ENCODE measurements around the gene GPR141.

GPR141 gene

GRCh38 chr7:37732888-37733287, 49.3 kb downstream of the GPR141 start:
- no peak for DNase-seq

DNA sequence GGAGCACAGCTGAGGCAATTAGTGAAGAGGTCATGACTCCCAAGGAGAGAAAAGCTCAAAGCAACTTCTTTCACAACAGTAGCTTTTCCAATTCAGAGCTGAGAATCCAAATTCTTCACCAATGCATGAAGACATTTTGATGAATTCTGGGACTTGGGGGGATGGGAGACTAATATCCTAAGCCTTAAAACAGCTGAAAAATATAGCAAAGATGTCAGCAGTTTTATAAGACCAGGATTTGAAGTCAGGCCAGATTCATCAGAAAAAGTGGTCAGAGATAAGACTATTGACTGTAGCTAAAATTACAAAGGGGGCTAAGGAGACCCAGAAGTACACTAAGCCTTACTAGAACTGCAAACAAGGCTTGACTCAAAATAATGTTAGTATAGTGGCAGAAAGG, 51.6 kb downstream of the GPR141 start:
- no peak for DNase-seq

DNA sequence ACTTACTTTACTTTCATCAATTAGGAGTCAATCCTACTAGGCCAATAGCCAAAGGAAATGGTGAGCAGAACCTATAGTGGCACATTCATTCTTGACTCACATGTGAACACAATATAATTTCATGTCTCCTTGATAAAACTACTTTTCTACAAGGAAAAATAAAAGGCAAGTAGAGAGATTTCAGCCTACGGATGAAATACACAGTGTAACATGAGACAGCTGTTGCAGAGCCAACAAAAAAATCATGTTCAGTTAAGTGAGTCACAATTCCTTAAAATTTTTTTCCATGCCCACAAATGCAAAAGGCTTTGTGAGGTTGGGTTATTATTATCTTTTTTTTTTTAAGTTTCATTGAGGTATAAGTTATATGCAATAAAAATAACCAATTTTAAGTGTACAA, 54.8 kb downstream of the GPR141 start:
- DNase-seq: no peak

- DNase-seq: no peak
Observed at GRCh38 chr7:37740398-37740797, 56.8 kb downstream of the GPR141 start.

DNA sequence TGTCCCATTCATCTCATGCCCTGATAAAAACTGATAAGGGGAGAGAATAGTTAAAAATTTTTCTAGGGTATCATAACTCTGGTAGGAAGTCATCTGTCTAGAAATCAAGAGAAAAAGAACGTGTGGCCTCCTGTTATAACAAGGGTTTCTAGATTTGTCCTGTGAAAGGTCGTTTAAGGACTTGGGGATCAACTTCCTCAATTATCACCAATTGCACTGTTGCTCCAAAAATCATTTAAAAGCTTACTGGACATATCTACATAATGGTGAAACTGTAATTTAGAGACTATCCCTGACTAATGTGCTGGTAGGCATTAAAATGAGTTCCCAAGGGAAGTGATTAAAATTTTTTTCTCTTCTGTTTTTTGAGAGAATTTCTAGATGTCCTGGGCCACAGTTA, 58.2 kb downstream of the GPR141 start:
- no peak for DNase-seq

GRCh38 chr7:37751096-37751495, 67.5 kb downstream of the GPR141 start:
- DNase-seq: no peak

DNA sequence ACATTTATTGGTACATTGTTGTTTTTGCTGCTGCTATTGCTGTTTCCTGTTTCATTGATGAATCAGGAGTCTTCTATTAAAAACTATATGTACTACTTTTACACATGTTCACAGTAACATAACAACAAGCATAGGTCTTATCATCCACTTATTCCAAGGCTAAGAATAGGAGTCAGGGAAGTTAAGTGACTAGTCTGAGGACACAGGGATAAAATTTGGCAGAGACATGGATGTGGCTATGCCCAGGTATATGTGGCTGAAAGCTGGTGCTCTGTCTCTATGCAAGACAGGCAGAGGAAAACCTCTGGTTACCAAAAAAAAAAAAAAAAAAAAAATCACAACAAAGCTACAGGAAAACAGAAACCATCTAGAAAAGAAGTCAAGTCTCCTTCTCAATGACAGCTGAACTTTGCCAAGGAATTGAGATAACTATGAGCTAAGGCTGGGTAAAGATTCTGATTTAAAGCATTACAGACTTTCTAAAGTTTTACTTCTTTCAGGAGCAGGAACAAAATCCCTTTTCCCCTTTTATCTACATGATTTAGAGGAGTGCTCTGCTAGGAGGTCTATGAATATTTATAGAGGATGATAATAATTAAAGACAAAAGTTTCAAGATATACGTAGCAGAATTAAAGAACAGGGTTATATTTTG, 70.0 kb downstream of the GPR141 start:
- no peak for DNase-seq

- DNase-seq: no peak
Observed at GRCh38 chr7:37756797-37757551, 73.4 kb downstream of the GPR141 start.

- DNase-seq: no peak
Observed at GRCh38 chr7:37757563-37757962, 74.0 kb downstream of the GPR141 start.

- DNase-seq: no peak
Observed at GRCh38 chr7:37758501-37759045, 75.0 kb downstream of the GPR141 start.

DNA sequence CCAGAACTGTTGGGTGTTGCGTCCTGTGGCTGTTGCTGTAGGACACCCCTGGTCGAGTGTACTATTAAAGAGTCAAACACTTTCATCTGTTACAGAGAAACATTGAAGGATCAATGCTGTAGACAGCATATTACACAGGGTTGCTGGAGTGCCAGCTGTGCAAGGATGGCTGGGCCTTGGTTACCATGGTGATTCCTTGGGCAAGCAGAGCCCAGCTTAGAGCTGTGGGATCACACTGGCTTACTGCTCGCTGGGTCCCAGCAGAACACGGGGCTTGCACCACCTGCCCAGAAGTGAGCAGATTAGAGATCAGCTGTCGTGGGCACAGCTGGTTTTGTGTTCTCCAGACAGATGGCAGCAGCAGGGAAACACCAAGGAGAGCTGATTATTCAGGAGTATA, 76.0 kb downstream of the GPR141 start:
- DNase-seq: no peak

DNA sequence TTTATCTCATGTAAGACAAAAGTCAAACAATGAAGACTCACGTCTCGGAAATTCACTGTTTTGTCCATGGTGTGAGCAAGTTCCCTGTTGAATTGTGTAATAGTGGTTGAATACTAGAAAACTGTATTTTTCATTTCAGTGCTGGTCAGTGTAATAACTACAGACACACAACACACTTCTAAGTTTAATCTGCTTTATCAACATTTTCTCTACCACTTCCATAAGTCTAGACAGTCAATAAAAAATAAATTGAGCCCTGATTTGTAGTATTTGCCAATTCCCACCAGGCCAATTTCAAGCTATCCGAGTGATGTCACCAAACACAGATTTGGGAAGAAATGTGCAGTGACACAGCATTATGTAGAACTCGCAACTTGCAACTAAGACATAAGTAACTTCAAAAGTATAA, 81.9 kb downstream of the GPR141 start:
- DNase-seq: no peak

DNA sequence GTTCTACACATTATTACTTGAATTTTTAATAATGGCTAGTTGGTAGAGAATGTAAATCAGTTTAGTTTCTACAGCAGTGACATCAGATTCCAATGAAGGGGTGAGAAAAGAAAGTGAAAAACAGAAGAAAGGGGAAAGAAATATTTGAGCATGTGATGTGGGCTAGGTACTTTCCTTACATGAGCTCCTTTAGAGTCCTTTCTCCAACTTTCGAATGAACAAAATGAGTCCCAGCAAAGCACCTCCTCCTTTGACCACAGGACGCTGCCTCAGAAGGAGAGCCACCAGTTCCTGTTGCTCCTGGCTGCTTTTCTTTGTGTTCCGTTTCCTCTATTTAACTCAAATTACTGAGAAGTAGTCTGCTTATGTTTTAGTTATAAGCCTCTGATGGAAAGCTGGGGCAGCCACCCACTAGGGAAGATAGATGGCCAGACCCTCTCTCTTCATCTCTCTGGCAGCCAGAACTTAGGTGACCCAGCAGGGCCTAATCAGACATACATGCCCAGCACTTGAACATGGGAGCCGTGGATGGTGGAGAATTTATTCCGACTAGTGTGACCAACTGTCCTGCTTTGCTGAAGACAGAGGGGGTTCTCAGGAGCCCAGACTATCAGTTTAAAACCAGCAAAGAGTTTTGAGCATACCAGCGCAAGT, 82.4 kb downstream of the GPR141 start:
- no peak for DNase-seq

DNA sequence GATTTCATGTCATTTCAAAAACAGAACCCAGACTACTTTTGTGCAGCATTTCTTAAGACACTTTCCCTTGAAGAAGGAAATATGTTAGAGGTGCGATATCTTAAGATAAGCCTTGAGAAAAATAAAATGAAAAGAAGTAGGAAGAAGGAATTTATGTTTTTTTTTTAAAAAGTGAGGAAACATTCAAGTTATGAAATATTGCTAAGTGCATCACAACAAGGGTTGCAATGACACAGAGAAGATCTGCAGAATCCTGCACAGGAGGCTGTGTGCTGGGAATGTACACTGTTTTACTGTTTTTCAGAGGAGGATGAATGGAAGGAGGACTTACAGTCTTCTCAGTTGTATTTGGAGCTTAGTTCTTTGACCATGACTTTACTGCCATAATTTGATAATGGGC, 85.0 kb downstream of the GPR141 start:
- DNase-seq: no peak

- DNase-seq: no peak
Observed at GRCh38 chr7:37769291-37769690, 85.7 kb downstream of the GPR141 start.

DNA sequence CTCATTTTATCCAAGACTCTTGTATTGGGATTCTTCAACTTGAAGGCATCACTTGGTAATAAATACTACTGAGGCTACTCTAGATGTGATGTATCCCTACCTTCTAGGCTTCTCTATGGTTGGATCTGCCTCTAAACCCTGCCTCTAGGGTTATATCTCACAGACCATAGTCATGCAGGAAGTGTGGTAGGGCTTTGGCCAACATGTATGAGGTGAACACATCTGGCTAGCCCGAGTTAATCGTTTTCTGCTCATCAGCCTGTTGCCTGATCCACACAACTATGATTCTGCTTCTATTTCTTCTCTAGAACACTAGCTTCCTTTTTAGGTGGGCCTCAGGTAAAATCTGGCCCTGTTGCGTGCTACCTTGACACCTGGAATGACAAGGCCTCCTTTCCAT, 86.2 kb downstream of the GPR141 start:
- DNase-seq: no peak

DNA sequence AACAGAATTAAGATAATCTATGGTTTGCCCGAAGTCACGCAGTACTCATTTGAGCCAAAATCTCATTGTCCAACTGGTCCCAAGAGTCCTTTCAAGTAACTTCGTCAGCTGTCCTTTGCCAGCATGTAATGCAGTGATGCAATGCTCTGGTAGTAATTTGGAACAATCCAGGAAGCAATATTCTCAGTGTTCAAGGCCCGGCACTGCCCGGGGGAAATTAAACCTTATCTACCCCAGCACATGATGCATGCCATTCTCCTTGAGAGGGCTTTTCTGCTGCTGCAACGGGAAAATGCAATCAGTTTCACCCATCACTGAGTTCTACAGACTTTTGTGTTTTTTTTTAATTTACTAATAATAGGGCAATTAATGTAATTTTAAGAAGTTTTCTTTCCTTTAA, 87.3 kb downstream of the GPR141 start:
- no peak for DNase-seq

DNA sequence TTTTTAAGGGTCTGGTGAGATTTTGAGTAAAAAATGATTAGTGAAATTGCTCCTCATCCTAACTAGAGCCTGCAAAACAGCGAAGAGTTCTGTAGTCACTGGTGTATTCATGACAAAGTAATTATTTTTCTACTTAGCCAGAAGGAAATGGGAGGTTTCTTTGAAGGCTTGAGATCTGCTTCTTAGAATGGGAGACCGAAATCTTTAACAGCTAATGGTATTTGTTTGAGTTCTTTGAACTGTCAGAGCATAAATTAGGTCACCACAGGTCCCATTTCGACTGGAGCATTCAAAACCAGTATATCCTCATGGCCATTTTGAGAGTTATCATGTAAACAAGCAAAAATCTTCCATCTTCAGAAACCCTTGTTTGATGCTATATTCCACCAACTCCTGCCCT, 87.8 kb downstream of the GPR141 start:
- no peak for DNase-seq

- DNase-seq: no peak
Observed at GRCh38 chr7:37771801-37772200, 88.2 kb downstream of the GPR141 start.

DNA sequence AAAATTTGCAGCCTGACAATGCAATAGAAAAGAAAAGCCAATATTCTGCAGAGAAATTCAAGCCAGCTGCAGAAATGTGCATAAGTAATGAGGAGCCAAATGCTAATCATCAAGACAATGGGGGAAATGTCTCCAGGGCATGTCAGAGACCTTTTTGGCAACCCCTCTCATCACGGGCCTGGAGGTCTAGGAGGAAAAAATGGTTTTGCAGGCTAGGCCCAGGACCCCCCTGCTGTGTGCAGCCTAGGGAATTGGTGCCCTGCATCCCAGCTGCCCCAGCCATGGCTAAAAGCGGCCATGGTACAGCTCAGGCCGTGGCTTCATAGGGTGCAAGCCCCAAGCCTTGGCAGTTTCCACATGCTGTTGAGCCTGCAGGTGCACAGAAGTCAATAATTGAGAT, 92.4 kb downstream of the GPR141 start:
- no peak for DNase-seq

GRCh38 chr7:37781156-37781555, 97.6 kb downstream of the GPR141 start:
- DNase-seq: no peak

GRCh38 chr7:37782166-37782565, 98.6 kb downstream of the GPR141 start:
- no peak for DNase-seq

DNA sequence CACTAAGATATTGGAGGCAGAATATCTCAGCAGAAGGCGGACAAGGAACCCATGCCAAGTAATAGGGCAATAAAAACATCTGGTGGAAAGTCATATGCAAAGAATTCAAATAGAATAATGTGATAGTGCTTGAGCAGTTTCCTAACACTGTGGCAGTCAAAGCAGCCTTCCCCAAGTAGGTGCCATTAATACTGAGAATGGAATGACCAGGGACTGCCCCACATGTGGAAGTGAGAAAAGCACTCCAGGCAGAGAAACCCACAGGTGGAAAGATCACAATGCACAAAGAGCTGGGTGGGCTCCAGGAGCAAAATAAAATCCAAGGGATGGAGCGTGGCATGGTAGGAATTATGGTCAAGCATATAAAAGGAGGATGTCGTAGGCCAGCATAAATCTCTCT, 100.4 kb downstream of the GPR141 start:
- no peak for DNase-seq
